ENCODE results near the gene SUSD3. TPM values are rescaled to one million over a fixed set of nuclear protein-coding genes. Genes with fewer than 3 reads are reported as not detected.

Gene SUSD3
- total and polyA plus RNA-seq, 8 donors = 1.7 to 4.5 (median 2.6) TPM; not detected in 2

DNA sequence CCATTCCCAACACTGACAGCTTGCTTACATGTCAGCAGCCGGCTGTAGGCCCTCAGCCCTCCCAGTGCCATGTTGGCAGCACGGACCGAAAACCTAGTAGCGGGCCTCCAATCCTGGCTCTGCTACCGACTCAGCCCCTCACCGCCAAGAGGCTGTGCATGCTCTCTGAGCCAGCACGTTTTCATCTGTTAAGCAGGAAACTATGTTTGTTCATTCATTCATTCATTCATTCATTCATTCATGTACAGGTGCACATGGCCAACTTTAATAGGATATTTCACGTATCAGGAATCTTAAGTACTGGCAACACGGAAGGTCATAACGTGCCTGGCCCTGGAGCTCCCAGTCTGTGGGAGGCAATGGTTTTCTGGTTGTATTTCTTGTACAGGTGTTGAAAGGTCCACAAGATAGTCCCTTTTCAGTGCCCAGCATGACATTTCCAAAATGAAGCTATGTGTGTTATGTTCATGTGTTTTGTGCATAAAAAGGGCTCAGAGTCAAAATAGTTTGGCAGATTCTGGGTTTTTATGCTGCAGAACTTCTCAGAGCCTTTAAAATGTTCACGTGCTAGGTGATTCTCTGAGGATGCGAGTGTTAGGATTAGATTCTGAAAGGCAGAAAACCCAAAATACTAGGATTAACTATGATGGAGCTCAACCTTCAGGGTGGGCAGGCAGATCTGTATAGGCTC lies 17.7 kb downstream of the SUSD3 start:
- no peaks in the 10 kb centered on the region for H3K36me3 ChIP-seq
- intact Hi-C loops (cut with DNase I; ENCODE audit: low total_unique reads) = no loop called here
- H3K9me3 ChIP-seq = no peaks in the 10 kb centered on the region
- no peaks in the 10 kb centered on the region for H3K27me3 ChIP-seq
- H3K4me1 ChIP-seq = peaks cover 10 to 24% (median 15%) of the 10 kb centered on the region in 4 donors
- H3K4me3 ChIP-seq = no peak overlapping the region
- H3K27ac ChIP-seq = no peak overlapping the region
- DNase-seq = no peak
- 91 to 96% (median 93%) methylated on average over 11 to 12 of the region's 12 CpGs for WGBS, 5 donors
- no peak for TF ChIP-seq POLR2AphosphoS5 (IDR thresholded peaks at IDR 0.05)
- no peak for TF ChIP-seq EP300 (IDR thresholded peaks at IDR 0.05)
- no peak for TF ChIP-seq POLR2A (IDR thresholded peaks at IDR 0.05)
- TF ChIP-seq, protein P1, sequence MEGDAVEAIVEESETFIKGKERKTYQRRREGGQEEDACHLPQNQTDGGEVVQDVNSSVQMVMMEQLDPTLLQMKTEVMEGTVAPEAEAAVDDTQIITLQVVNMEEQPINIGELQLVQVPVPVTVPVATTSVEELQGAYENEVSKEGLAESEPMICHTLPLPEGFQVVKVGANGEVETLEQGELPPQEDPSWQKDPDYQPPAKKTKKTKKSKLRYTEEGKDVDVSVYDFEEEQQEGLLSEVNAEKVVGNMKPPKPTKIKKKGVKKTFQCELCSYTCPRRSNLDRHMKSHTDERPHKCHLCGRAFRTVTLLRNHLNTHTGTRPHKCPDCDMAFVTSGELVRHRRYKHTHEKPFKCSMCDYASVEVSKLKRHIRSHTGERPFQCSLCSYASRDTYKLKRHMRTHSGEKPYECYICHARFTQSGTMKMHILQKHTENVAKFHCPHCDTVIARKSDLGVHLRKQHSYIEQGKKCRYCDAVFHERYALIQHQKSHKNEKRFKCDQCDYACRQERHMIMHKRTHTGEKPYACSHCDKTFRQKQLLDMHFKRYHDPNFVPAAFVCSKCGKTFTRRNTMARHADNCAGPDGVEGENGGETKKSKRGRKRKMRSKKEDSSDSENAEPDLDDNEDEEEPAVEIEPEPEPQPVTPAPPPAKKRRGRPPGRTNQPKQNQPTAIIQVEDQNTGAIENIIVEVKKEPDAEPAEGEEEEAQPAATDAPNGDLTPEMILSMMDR (IDR thresholded peaks at IDR 0.05) = no peak

GRCh38 chr9:93076792-93077128 lies 18.3 kb downstream of the SUSD3 start:
- no peak overlapping the region for H3K27ac ChIP-seq
- H3K4me3 ChIP-seq = no peak overlapping the region
- peaks cover 8 to 18% (median 11%) of the 10 kb centered on the region in 4 donors for H3K4me1 ChIP-seq
- no peaks in the 10 kb centered on the region for H3K9me3 ChIP-seq
- DNase-seq = no peak
- no peaks in the 10 kb centered on the region for H3K36me3 ChIP-seq
- TF ChIP-seq POLR2A (IDR thresholded peaks at IDR 0.05) (no peak), EP300 (IDR thresholded peaks at IDR 0.05) (no peak), POLR2AphosphoS5 (IDR thresholded peaks at IDR 0.05) (no peak)
- TF ChIP-seq, protein P1 (IDR thresholded peaks at IDR 0.05) = no peak
- intact Hi-C loops (cut with DNase I; ENCODE audit: low total_unique reads) = no loop called here
- WGBS, 5 donors = 86 to 99% (median 98%) methylated on average over 2 of the region's 2 CpGs
- H3K27me3 ChIP-seq = no peaks in the 10 kb centered on the region

DNA sequence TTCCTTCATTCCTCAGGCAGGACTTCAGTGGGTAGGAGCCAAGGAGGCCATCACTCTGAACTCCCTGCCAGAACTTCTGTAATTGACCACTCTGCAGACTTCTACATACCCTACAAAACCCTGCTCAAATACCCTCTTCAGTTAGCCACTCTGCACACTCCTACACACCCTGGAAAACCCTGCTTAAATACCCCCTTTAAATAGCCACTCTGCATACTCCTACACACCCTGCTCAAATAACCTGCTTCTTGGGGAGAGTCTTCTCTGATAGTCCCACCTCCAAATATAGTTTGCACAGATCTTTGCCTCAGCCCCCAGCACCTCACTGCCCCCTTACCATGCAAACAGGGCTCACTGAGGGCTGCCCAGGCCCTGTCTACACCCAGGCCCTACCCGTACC lies 18.9 kb downstream of the SUSD3 start:
- Histone ChIP-seq H3K27ac (no peak overlapping the region), H3K4me1 (peaks cover 2 to 12% (median 6%) of the 10 kb centered on the region in 4 donors), H3K9me3 (no peaks in the 10 kb centered on the region), H3K27me3 (no peaks in the 10 kb centered on the region), H3K4me3 (no peak overlapping the region), H3K36me3 (no peaks in the 10 kb centered on the region)
- intact Hi-C loops (cut with DNase I; ENCODE audit: low total_unique reads) = no loop called here
- no peak for DNase-seq
- TF ChIP-seq, protein P1 (IDR thresholded peaks at IDR 0.05) = no peak
- TF ChIP-seq POLR2AphosphoS5 (IDR thresholded peaks at IDR 0.05) (no peak), EP300 (IDR thresholded peaks at IDR 0.05) (no peak), POLR2A (IDR thresholded peaks at IDR 0.05) (no peak)
- WGBS, 5 donors = 90 to 100% (median 95%) methylated on average over 1 of the region's 1 CpG; no CpG with 5 or more reads in 1 of the 5 donors

GRCh38 chr9:93077811-93078210 lies 19.3 kb downstream of the SUSD3 start:
- no peak for DNase-seq
- intact Hi-C loops (cut with DNase I; ENCODE audit: low total_unique reads) = no loop called here
- Histone ChIP-seq H3K4me3 (no peak overlapping the region), H3K36me3 (no peaks in the 10 kb centered on the region), H3K27me3 (no peaks in the 10 kb centered on the region), H3K9me3 (no peaks in the 10 kb centered on the region), H3K4me1 (peaks cover 0 to 12% (median 2%) of the 10 kb centered on the region in 4 donors), H3K27ac (no peak overlapping the region)
- TF ChIP-seq EP300 (IDR thresholded peaks at IDR 0.05) (no peak), POLR2AphosphoS5 (IDR thresholded peaks at IDR 0.05) (no peak), POLR2A (IDR thresholded peaks at IDR 0.05) (no peak)
- TF ChIP-seq, protein P1 (IDR thresholded peaks at IDR 0.05) = no peak
- 96 to 97% (median 97%) methylated on average over 10 to 16 of the region's 16 CpGs for WGBS, 5 donors
